Metanephros (tissue), 1 donor: Measurements from ENCODE around the gene PLEKHO2. TPM values are rescaled to one million over a fixed set of nuclear protein-coding genes. Genes with fewer than 3 reads are reported as not detected.

ENCODE experiments used
- total RNA-seq: library from RNA; depleted of rRNA; stranded (reverse); fragments of >200 nt; gene quantifications from one replicate; pipeline ENCODE4 v1.2.3, GENCODE V29; 2014

Gene PLEKHO2
- 28.8 TPM for total RNA-seq

GRCh38 chr15:64841344-64842095 lies at the start of gene PLEKHO2:
Gene PLEKHO2, plus strand, starts transcription at chr15:64841915. Its CDS starts 102 bp downstream, at chr15:64842017.

GRCh38 chr15:64825431-64826294 lies 16.1 kb upstream of the PLEKHO2 start, which contains the start of gene PIF1:
Gene PIF1, minus strand, starts transcription at chr15:64825647. Its CDS starts 1,312 bp downstream, at chr15:64824335.

GRCh38 chr15:64911311-64912186 lies 69.8 kb downstream of the PLEKHO2 start, which contains the start of gene ANKDD1A:
Gene ANKDD1A, plus strand, starts transcription at chr15:64911902. Its CDS starts 29 bp downstream, at chr15:64911931.

Other genes with a start within 250 kb of the PLEKHO2 start
- gene RBPMS2, start 66.3 kb upstream of the PLEKHO2 start, total RNA-seq = 1.4 TPM
- gene PIF1, start 16.3 kb upstream of the PLEKHO2 start, total RNA-seq = 9.1 TPM
- gene ANKDD1A, start 70.0 kb downstream of the PLEKHO2 start, total RNA-seq = 6.9 TPM
- 79.1 TPM for gene SPG21, start 148.0 kb downstream of the PLEKHO2 start, total RNA-seq
- gene MTFMT, start 187.7 kb downstream of the PLEKHO2 start, total RNA-seq = 12.8 TPM
- gene SLC51B, start 203.5 kb downstream of the PLEKHO2 start, total RNA-seq = 1.5 TPM
- gene RASL12, start 226.1 kb downstream of the PLEKHO2 start, total RNA-seq = 12.6 TPM
- gene KBTBD13, start 234.8 kb downstream of the PLEKHO2 start, total RNA-seq = 1.2 TPM